HG03045 (cell line): ENCODE measurements around the gene BROX.
"Not testable (repeated sequence)": the region's sequence is repeated elsewhere in the genome, so short reads cannot be mapped to it uniquely, and the experiment has no call there.

ENCODE experiments used
- ATAC-seq: cut with Tn5 transposase; IDR thresholded peaks from one replicate; pipeline ENCODE4 v1.9.1; 2021; ENCODE audit warnings: mild to moderate bottlenecking, moderate library complexity; ENCODE audit not compliant: unreplicated experiment

BROX gene, protein sequence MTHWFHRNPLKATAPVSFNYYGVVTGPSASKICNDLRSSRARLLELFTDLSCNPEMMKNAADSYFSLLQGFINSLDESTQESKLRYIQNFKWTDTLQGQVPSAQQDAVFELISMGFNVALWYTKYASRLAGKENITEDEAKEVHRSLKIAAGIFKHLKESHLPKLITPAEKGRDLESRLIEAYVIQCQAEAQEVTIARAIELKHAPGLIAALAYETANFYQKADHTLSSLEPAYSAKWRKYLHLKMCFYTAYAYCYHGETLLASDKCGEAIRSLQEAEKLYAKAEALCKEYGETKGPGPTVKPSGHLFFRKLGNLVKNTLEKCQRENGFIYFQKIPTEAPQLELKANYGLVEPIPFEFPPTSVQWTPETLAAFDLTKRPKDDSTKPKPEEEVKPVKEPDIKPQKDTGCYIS

DNA sequence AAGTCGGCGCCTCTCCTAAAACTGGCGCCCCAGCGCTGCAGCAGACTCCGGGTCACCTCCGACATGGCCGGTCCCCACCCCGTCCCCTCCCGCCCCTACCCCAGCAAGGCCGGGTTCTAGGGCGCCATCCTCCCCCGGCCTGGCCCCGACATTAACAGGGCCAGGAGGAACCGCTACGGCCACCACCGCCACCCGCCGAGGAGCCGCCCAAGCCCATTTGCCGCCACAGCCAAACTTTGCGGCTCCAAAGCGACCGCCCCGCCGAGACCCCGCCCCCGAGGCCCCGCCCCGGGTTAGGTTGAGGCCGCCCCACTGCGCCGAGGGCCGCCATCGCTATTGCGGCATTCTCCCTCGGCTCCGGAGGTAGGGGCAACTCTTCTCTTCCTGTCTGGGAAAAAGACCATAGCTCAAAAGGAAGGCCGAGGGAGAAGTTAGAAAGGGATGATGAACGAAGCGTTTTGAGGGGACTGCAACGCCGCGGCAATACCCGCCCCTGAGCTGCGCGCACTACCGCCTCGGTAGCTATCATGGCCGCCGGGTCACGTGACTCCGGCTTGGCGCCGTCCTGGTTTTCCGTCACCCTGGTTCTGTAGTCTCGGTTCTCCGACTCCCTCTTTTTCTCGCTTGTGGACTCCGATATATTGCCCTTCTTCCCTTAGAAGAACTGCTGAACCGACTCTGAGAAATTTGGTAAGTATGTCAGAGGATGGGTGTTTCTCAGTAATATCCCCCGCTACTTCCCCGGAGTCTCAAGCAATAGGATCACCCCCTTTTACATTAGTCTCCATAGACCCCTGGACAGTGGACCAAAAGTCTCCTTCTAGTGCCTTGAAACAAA, at the start of gene BROX, which contains the start of gene AIDA:
BROX (plus strand) TSS at position 312 of the 838 bp plus-strand sequence. CDS start 3,136 bp downstream, outside the sequence.
AIDA (minus strand) TSS at position 239 of the 838 bp plus-strand sequence; CDS start at position 65, 174 bp downstream.
- peak; percentile 82 for ATAC-seq

DNA sequence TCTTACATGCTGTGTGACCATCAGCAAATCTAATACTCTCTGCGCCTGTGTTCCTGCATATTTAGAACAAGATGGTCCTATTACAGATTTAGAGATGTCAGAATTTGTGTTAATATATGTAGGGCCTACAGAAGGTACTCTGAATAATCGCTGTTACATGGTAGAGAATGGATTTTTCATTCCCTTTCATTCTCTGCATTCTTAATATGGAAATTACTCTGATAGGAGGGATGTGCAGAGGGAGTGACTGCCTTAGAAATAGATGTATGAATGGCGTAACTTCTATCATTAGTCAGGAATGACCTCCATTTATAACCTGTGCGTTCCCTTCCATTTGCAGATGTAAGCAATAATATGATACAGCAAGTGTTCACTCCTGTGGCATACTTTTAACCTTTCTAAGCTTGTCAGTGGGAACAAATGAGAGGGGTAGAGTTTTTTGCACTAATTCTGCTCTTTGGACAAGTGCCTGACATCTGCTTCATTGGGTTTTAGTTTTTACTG, 48.9 kb upstream of the BROX start:
- ATAC-seq, result no peak

DNA sequence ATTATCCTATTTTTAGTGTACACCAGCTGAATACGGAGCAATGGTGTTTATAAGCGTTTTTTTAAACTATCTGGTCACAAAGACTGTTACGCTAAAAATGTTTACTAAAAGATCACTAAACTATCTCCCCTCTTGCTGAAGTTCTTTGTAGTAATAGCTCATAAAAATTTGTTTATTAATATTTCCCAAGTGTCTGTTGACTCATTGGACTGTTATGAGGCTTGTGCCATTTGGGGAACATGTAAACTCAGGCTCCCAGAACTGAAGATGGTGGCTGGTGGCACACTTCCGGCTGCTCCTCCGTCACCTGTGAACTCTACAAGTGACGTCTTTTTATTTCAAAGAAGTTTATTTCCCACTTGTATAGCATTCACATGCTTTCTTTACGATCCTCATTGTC, 46.4 kb upstream of the BROX start:
- ATAC-seq, result no peak

DNA sequence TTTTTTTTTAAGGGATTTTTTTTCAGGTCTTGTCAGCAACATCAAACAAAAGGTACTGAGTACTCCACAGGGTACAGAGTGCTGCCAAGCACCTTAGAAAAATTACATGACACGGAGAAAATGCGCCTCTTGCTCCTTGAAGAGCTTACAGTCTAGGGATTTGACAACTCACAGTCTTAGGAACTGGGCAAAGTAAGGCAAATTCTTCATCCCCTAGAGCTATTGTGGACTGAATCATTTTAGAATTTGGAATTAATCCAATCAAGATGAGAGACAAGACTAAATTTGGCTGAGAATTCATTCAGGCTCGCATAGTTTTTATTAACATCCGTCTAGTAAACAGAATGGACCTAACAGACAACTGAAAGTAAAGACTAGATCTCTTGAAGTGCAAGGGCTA, 44.2 kb upstream of the BROX start:
- not testable (repeated sequence) for ATAC-seq

DNA sequence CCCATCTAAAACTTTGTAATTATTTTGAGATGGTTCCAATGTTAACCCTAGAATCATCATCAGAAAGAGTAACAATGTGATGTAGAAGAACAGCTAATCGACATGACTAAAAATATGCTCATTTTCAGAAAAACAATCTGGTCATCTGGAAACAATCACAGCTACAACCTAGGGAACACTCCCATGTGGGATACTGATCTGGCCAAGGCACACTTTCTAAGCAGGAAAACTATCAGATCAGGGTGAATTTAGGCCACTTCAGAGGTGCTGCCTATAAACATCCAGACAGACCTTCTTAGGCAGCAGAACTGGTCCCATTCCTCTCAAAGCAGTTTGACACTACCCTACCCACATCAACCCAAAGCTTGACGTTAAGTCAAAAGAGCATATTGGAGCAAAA, 43.3 kb upstream of the BROX start:
- not testable (repeated sequence) for ATAC-seq

DNA sequence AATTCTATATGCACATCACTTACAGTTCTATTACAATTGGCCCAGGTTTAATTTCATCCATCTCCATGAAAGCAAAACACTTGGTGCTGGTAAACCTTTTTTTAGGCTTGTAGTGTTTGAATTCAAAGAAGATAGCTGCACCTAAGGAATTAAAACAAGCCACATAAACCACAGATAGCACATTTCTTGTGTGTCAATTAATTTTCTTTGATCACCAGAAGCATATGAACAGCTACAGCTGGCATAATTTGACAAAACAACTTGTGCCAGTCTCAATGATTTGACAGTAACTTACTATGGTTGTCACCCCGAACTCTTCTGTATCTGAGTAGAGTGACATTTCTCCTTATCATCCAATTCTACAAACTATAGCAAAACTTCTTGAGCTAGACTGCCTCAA, 42.3 kb upstream of the BROX start:
- no peak for ATAC-seq

DNA sequence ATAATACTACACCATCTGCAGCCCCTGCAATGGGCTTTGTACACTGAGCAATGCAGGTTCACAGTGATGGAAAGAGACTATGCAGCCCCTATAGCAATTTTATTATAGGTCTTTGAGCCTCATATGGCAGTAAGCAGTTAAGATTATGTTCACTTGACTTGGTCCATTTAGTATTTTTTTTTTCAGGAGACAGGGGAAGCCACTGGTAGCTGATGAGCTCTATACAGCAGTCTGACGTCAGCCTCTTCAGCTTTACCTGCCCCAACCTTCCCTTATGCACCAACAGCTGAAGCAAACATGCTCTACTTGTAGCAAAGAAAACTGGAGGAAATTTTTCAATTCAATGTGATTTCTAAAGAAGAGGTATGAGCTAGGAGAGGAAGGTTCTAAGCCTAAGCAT, 32.3 kb upstream of the BROX start:
- ATAC-seq, result no peak

DNA sequence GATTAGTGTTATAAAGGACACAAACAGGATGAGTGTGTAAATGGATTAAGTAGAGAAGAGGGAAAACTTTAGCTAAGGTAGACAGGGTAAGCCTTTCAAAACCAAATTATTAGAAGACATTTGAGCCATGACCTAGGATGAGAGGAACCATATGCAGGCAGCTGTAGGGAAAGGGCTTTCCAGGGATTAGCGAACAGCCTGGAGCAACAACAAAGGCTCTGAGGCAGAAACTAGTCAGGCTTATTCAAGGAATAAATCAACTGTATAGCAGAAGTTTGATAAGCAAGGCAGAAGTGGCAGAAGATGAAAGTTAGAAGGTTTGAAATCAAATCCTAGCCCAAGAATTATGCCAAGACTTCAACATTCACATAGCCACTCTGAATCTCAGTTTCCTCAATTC, 21.3 kb upstream of the BROX start:
- ATAC-seq, result no peak

DNA sequence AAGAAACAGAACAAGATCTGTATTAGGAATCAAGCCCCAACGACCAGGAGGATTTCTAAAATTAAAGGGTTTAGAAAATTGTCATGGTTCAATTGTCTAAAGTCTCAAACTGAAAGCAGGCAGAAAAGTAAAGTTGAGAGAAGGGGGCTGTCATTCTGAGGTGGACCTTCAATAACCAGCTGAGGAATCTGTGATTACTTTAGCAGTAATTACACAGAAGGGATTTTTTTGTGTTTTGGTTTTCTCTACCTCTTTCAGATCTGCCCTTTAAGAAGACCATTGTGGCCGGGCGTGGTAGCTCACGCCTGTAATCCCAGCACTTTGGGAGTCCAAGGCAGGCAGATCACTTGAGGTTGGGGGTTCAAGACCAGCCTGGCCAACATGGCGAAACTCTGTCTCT, 17.4 kb upstream of the BROX start:
- ATAC-seq, result no peak

DNA sequence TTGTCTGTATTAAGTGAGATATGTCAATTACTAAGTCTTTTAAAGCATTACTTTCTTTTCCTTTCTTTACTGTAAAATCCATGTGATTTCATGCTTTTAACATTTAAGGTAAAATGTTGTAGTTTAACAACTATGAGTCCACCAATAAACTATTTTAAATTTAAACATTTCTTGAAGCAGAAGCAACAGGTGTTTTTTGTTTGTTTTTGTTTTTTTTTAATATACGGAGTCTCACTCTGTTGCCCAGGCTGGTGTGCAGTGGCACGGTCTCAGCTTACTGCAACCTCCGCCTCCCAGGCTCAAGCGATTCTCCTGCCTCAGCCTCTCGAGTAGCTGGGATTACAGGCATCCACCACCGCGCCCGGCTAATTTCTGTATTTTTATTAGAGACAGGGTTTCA, 15.6 kb upstream of the BROX start:
- ATAC-seq, result no peak

DNA sequence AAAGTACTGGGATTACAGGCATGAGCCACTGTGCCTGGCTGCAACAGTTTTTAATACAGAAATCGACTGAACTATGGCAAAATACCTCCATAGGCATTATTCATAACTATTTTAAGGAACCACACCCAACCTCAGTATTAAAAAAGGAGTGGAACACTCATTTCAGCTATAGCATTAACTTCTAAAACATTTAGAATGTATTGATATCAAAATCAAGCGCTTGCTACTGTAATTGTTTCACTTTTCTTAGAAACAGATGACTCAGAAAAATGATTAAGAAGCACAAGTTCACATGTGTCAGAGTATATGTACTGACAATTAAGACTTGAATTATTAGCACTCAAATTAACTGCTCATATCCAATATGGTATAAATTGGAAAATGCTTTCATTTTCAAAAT, 15.2 kb upstream of the BROX start:
- no peak for ATAC-seq

DNA sequence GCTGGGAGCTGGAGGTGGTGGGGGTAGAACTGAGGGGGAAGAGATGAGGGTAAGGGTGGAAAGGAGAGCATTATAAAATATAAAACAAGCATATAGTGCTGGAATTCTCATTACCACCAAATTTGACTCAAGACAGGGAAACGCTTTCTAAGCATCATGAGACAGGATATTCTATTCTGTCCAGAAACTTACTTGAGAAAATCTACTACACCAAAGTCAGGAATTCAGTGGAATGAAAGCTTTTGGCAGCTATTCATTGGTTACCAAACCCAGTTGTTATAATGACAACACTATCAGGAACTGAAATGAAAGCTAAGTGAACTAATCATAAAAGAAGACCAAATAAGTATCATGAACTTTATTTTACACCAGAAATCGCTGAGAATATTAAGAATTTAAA, 14.5 kb upstream of the BROX start:
- ATAC-seq, result no peak

DNA sequence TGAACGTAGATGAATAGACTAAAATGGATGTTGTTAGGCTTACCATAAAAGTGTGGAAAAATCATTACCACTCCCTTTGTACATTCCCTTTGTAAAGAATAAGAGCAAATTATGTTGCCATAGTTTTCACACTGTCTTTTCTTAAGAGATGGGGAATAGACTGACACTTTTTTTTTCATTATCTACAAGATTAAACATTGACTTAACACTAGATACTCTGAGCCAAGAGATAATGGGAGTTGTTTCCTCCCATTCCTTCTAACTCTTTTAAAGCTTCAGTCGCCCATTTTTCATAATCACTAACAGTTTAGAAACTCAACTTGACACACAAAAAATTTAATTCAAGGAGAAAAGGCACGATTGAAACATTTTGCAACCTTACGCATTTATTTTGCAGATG, 10.2 kb upstream of the BROX start:
- ATAC-seq, result no peak

DNA sequence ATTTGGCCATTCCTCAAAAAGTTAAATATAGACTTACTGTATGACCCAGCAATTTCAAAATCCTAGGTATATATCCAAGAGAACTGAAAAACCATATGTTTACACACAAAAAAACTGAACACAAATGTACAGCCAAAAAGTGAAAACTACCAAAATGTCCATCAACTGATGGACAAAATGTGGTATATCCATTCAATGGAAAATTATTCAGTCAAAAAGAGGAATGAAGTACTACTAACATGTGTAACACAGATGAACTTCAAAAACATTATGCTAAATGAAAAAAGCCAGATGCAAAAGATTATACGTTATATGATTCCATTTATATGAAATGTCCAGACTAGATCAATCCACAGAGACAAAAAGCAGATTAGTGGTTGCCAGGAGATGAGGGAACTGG, 8.1 kb upstream of the BROX start:
- ATAC-seq, result no peak

DNA sequence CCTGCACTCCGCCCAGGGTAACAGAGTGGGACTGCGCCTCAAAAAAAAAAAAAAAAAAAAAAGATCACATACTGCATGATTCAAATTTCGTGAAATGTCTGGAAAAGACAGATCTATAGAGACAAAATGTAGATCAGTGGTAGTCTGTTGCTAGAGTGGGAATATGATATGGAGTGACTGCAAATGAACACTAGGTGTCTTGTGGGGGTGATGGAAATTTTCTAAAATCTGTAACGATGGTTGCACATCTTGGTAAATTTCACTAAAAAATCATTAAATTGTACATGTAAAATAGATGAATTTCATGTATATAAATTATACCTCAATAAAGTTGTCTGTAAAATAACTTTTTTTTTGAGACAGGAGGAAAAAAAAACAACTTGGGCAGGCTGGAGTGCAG, 5.5 kb upstream of the BROX start:
- no peak for ATAC-seq

DNA sequence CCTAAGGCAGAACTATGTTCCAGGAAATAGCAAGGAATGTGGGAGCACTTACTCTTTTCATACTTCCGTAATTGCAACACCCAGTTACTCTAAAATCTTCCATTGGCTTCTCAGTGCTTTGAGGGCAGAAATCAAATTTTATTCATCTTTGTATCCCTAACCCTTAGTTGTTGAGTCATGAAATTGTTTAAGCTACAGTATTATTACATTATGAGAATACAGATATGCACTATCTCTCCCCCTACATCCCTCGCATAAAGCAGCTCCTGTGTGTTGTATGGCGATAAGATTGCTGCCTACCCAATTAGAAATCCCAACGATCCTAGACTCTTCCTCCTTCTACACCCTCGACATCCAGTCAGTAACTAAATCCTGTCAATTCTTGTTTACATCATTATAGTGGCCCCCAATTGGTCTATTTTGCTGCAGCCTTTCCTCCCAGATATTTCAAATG, 2.6 kb upstream of the BROX start:
- no peak for ATAC-seq

DNA sequence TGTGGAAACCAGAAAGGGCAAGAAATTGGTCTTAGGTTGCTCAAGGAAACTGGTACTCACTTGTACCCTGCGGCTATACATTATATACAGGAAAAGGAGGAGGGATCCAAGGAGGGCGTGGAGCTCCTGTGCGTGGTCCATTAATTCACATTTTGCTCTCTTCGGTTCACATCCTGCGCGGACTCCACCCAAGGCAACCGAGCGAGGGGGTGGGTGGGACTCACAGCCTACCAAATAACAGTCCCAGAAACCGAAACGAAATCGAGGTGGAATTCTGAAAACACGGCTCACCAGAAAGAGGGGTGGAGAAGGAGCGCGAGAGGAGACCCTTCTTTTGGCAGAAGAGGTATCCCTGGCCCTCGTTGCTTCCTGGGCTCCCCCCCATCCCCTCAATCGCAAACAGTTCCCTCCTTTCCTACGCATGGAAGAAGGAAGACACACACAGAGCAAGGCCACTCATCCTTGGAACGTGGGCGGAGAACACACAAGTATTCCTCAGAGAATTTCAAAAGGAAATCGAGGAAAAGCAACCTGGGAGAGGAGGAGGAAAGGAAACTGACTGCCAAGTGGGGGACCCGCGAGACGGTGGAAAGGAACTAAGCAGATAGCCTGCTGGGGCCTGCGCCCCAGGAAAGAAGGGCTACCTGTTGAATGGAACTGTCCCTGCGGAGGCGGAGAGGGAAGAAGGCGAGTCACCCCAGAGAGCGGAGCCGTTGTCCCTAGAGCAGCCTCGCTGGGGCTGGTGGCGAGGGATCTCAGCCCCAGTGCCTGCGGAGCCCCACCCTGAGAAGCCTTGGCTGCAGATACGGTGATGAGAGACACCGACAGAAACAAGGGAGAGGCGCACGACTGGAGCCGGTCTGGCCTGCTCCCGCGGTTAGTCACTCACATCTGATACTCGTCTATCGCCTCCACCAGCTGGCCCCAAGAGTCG, 778 bp upstream of the BROX start:
- peak; percentile 31 for ATAC-seq

DNA sequence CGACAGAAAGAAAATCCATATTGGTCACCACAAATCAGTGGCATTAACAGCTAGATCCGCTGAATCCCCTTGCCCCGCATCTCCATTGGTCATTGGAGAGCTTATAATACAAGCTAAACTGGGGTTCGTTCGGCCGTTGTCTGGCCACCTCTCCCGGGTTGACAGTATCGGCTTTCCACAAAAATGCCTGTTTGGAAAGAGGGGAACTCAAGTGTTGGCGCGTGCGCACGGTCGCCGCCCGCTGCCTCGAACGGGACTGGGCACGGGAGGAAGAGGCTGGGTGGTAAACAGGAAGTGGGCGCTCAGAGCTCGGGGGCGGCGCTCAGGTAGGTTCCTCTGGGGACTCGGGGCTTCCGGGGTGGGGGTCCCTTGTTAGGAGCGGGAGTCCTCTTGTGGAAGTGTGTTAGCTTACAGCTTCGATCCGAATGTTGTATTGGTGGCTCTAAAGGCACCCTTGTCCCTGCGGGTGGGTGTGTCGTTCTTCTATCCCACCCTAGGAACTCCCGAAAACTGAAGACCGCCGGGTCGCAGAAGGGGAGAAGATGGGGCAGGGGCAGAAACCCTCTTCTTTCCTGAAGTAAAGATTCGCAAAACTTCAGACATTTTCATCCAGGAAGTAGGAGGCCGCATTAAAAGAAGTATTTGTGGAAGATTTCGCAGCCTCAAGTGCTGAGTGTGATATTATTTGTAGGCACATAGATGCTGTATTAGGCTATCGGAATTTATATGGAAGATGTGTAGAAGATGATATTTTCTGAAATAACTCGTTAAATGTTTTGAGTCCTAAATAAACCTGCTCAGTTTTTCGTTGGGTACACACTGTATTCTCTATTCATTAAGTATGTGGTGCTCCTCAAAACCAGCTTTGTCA, 962 bp downstream of the BROX start:
- peak; percentile 68 for ATAC-seq

DNA sequence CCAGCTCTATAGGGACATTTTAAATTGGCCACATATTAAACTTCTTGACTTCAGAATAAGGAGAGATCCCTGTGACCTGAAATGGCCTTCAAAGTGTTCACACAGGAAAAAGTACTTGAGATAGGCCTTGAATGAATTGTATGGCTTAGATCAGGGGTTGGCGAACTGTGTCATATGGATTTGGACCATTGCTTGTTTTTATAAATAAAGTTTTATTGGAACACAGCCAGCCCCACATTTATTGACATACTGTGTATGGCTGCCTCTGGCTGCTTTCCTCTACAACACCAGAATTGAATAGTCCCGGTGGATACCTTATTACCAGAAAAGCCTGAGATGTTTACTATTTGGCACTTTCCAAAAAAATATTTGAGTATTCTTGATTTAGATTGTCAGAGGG, 4.0 kb downstream of the BROX start:
- no peak for ATAC-seq

DNA sequence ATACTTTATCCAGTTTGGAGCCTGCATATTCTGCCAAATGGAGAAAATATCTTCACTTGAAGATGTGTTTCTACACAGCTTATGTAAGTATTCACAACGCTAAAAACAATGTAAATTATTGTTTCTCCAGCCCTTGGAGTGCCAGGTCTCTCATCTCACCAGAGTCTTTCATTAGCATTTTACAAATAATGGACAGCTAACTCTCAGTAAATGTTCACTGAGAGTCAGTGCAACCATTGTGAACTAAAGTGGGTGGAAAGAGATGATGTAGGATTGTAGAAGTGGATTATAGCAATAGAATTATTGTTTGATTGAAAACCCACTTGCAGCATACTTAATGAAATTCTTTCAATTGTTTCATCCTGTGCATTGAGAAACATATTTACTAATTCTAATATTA, 16.4 kb downstream of the BROX start:
- ATAC-seq, result no peak
